H1 (cell line): Measurements from ENCODE around the gene LMX1B. TPM values are rescaled to one million over a fixed set of nuclear protein-coding genes. Genes with fewer than 3 reads are reported as not detected.

Source experiments
- CTCF ChIA-PET: fragments of 300-600 bp; sonication (Branson Sonifier 250); formaldehyde crosslinking; loops from one replicate; lab custom pipeline; 2021; ENCODE audit not compliant: partially characterized antibody; lab: Charles Lee
- POLR2A ChIA-PET: fragments of 300-600 bp; sonication (Branson Sonifier 250); formaldehyde crosslinking; loops from one replicate; lab custom pipeline; 2021; ENCODE audit warnings: inconsistent platforms; ENCODE audit not compliant: partially characterized antibody; lab: Charles Lee
- DNase-seq, 2 experiments: peaks; one replicate each; pipeline versions ENCODE4 v3.0.0 to v3.0.0-alpha.2; 2010 to 2022; ENCODE audit warnings: low spot score in 2 of 2, low read depth in 1 of 2, mixed read lengths in 1 of 2
- FAIRE-seq: peaks from 2 replicates; lab custom pipeline; 2011; peaks lifted over from hg19 to GRCh38; lab: Jason Lieb, UNC
- H2AFZ ChIP-seq: 2 replicates; pipeline ENCODE4 v1.8.1; 2012; ENCODE audit warnings: low read length, inconsistent platforms
- H2AK5ac ChIP-seq: 2 replicates; pipeline ENCODE4 v1.6.1; 2013; ENCODE audit warnings: low read depth, low read length
- H2BK120ac ChIP-seq: replicated peaks from 2 replicates; pipeline ENCODE3; 2013; ENCODE audit warnings: low read depth, low read length, inconsistent platforms
- H2BK12ac ChIP-seq: 2 replicates; pipeline ENCODE4 v1.6.1; 2013; ENCODE audit warnings: low read depth, low read length
- H2BK15ac ChIP-seq: 2 replicates; pipeline ENCODE4 v1.6.1; 2013; ENCODE audit warnings: low read length
- H2BK20ac ChIP-seq: 2 replicates; pipeline ENCODE4 v1.6.1; 2013; ENCODE audit warnings: low read length
- H2BK5ac ChIP-seq: 2 replicates; pipeline ENCODE4 v1.6.1; 2013; ENCODE audit warnings: low read depth, low read length
- H3K14ac ChIP-seq: 2 replicates; pipeline ENCODE4 v1.6.1; 2013; ENCODE audit warnings: inconsistent platforms; ENCODE audit not compliant: insufficient read length
- H3K18ac ChIP-seq: 2 replicates; pipeline ENCODE4 v1.6.1; 2013; ENCODE audit warnings: low read length; ENCODE audit errors: extremely low read depth
- H3K23ac ChIP-seq: 2 replicates; pipeline ENCODE4 v1.6.1; 2013; ENCODE audit warnings: inconsistent platforms; ENCODE audit not compliant: insufficient read length
- H3K23me2 ChIP-seq: 2 replicates; pipeline ENCODE4 v1.6.1; 2013; ENCODE audit warnings: low read depth, low read length
- H3K27ac ChIP-seq: 2 replicates; pipeline ENCODE4 v1.6.1; 2011; ENCODE audit warnings: low read depth, low read length, inconsistent platforms
- H3K27me3 ChIP-seq, 4 experiments: replicated peaks in 1 of 4; 1 replicate in 1 of 4; 2 replicates in 3 of 4; pipeline versions ENCODE4 v1.6.1 to v1.8.1; 2011 to 2013; ENCODE audit warnings: low read length in 3 of 4, mild to moderate bottlenecking in 3 of 4, inconsistent platforms in 2 of 4, mixed read lengths in 2 of 4, moderate library complexity in 1 of 4; ENCODE audit not compliant: control insufficient read depth in 3 of 4, insufficient read depth in 3 of 4; ENCODE audit errors: extremely low read depth in 1 of 4
- H3K36me3 ChIP-seq, 4 experiments: 2 replicates each; pipeline versions ENCODE4 v1.6.1 to v1.8.1; 2011 to 2013; ENCODE audit warnings: mild to moderate bottlenecking in 4 of 4, low read length in 3 of 4, moderate library complexity in 2 of 4, control low read depth in 1 of 4, inconsistent platforms in 1 of 4; ENCODE audit not compliant: insufficient read depth in 4 of 4, control insufficient read depth in 2 of 4
- H3K4ac ChIP-seq: replicated peaks from 2 replicates; pipeline ENCODE3; 2013; ENCODE audit warnings: low read length, low read depth, mixed read lengths, inconsistent platforms; ENCODE audit not compliant: insufficient read length
- H3K4me1 ChIP-seq, 4 experiments: replicated peaks in 1 of 4; 1 replicate in 1 of 4; 2 replicates in 3 of 4; pipeline versions ENCODE4 v1.6.1 to v1.8.1; 2011 to 2013; ENCODE audit warnings: low read length in 3 of 4, inconsistent platforms in 2 of 4, mixed read lengths in 1 of 4; ENCODE audit not compliant: insufficient read depth in 4 of 4, control insufficient read depth in 3 of 4
- H3K4me2 ChIP-seq, 2 experiments: 2 replicates each; pipeline versions ENCODE4 v1.6.1 to v1.8.1; 2011 to 2013; ENCODE audit warnings: low read depth in 2 of 2, low read length in 2 of 2, control low read depth in 1 of 2, inconsistent platforms in 1 of 2, mild to moderate bottlenecking in 1 of 2; ENCODE audit not compliant: insufficient read depth in 1 of 2
- H3K4me3 ChIP-seq, 4 experiments: fragments of 200-600, 300-600 bp in 1 of 4; sonication (generic), shearing (Covaris generic), sonication (Bioruptor Twin) in 1 of 4; 2 replicates each; pipeline versions ENCODE4 v1.5.1 to v1.8.1; 2011 to 2016; ENCODE audit warnings: low read length in 4 of 4, low read depth in 3 of 4, control low read depth in 2 of 4, inconsistent platforms in 2 of 4, mild to moderate bottlenecking in 2 of 4, mixed read lengths in 1 of 4, moderate library complexity in 1 of 4; ENCODE audit not compliant: insufficient read depth in 2 of 4; ENCODE audit errors: extremely low read depth in 1 of 4
- H3K56ac ChIP-seq: replicated peaks from 2 replicates; pipeline ENCODE3; 2013; ENCODE audit warnings: low read depth, mild to moderate bottlenecking, mixed read lengths, low read length, inconsistent platforms; ENCODE audit not compliant: insufficient read length
- H3K79me1 ChIP-seq: 2 replicates; pipeline ENCODE4 v1.6.1; 2013; ENCODE audit warnings: low read depth, low read length, control low read depth
- H3K79me2 ChIP-seq, 2 experiments: 2 replicates each; pipeline versions ENCODE4 v1.6.1 to v1.8.1; 2012 to 2013; ENCODE audit warnings: low read length in 2 of 2, mild to moderate bottlenecking in 2 of 2, inconsistent platforms in 1 of 2; ENCODE audit not compliant: insufficient read depth in 2 of 2, control insufficient read depth in 1 of 2
- H3K9ac ChIP-seq, 4 experiments: replicated peaks in 1 of 4; 1 replicate in 1 of 4; 2 replicates in 3 of 4; pipeline versions ENCODE4 v1.6.1 to v1.8.1; 2011 to 2013; ENCODE audit warnings: low read depth in 3 of 4, low read length in 3 of 4, control low read depth in 2 of 4, mild to moderate bottlenecking in 2 of 4, moderate library complexity in 2 of 4, inconsistent platforms in 1 of 4; ENCODE audit errors: extremely low read depth in 1 of 4
- H3K9me3 ChIP-seq, 2 experiments: 2 replicates each; pipeline versions ENCODE4 v1.6.1 to v1.8.1; 2012 to 2013; ENCODE audit warnings: mild to moderate bottlenecking in 2 of 2, moderate library complexity in 2 of 2, control low read depth in 1 of 2, inconsistent platforms in 1 of 2, low read depth in 1 of 2, low read length in 1 of 2, mixed read lengths in 1 of 2; ENCODE audit not compliant: insufficient read depth in 2 of 2
- H4K20me1 ChIP-seq, 2 experiments: replicated peaks in 1 of 2; 2 replicates each; pipeline versions ENCODE3 to v1.8.1; 2011 to 2013; ENCODE audit warnings: inconsistent platforms in 2 of 2, low read length in 2 of 2, mild to moderate bottlenecking in 1 of 2; ENCODE audit not compliant: insufficient read depth in 2 of 2, control insufficient read depth in 1 of 2
- H4K5ac ChIP-seq: 2 replicates; pipeline ENCODE4 v1.6.1; 2013; ENCODE audit warnings: low read length, low read depth, mixed read lengths, inconsistent platforms; ENCODE audit not compliant: insufficient read length
- H4K8ac ChIP-seq: 2 replicates; pipeline ENCODE4 v1.8.0; 2013; ENCODE audit warnings: mild to moderate bottlenecking, moderate library complexity, low read length, inconsistent platforms; ENCODE audit not compliant: insufficient read depth; ENCODE audit errors: extremely low read depth
- H4K91ac ChIP-seq: replicated peaks from 2 replicates; pipeline ENCODE3; 2013; ENCODE audit warnings: low read length, mixed read lengths, inconsistent platforms; ENCODE audit not compliant: insufficient read length
- CBX8 ChIP-seq: fragments of 300-800, 300-1000 bp; sonication (generic); IDR thresholded peaks from 2 replicates; pipeline ENCODE4 v1.7.1; 2016; ENCODE audit warnings: low read depth, low read length, borderline replicate concordance
- EZH2 ChIP-seq: fragments of 200-600 bp; sonication (generic); IDR thresholded peaks from 2 replicates; pipeline ENCODE4 v1.7.1; 2012; ENCODE audit warnings: low read depth, mild to moderate bottlenecking, moderate library complexity, low read length, inconsistent platforms; ENCODE audit not compliant: severe bottlenecking
- JUN ChIP-seq: IDR thresholded peaks from 2 replicates; pipeline ENCODE4 v1.6.1; 2011; ENCODE audit warnings: low read depth, mild to moderate bottlenecking, improper control_type of control experiment, low read length
- POLR2A ChIP-seq, 2 experiments: IDR thresholded peaks; 1 replicate in 1 of 2; 2 replicates in 1 of 2; pipeline ENCODE4 v1.6.1; 2011; ENCODE audit warnings: low read depth in 2 of 2, low read length in 2 of 2, mild to moderate bottlenecking in 2 of 2; ENCODE audit errors: control extremely low read depth in 1 of 2
- RNF2 ChIP-seq: fragments of 200-900, 300-1000 bp; sonication (generic); IDR thresholded peaks from 2 replicates; pipeline ENCODE4 v1.7.1; 2016; ENCODE audit warnings: borderline replicate concordance, low read depth, mild to moderate bottlenecking, antibody characterized with exemption, low read length; ENCODE audit not compliant: poor library complexity, severe bottlenecking; ENCODE audit errors: missing control alignments
- SUZ12 ChIP-seq: fragments of 200-600 bp; sonication (generic); IDR thresholded peaks from 2 replicates; pipeline ENCODE4 v1.6.1; 2012; ENCODE audit warnings: mild to moderate bottlenecking, inconsistent platforms, low read length, moderate library complexity, mixed read lengths
- TAF1 ChIP-seq: IDR thresholded peaks from 2 replicates; pipeline ENCODE4 v1.6.1; 2011; ENCODE audit warnings: mild to moderate bottlenecking, low read depth, low read length
- TAF7 ChIP-seq: optimal IDR thresholded peaks from 2 replicates; pipeline ENCODE3; 2011; ENCODE audit warnings: low read depth, mild to moderate bottlenecking, inconsistent platforms, low read length, moderate library complexity, borderline replicate concordance
- WGBS, 2 experiments: shearing (Covaris generic) in 1 of 2; methylation state at CpG; one replicate each; pipeline versions ENCODE4 v1.1.6 to v1.1.7; 2013 to 2015; ENCODE audit warnings: low lambda C conversion rate in 2 of 2, mixed read lengths in 2 of 2, inconsistent platforms in 1 of 2, low coverage in 1 of 2, missing lambda C conversion rate in 1 of 2; ENCODE audit not compliant: insufficient replicate concordance in 2 of 2, insufficient coverage in 1 of 2, insufficient read length in 1 of 2; ENCODE audit errors: extremely low coverage in 1 of 2, missing lambda C conversion rate in 1 of 2; 5-methylcytosine and 5-hydroxymethylcytosine counted together
- polyA plus RNA-seq, 7 experiments: library from polyadenylated mRNA; depleted of rRNA in 3 of 7; stranded (reverse) in 5 of 7; unstranded in 2 of 7; fragments of >200 nt in 5 of 7; fragments of 200-250 nt in 2 of 7; gene quantifications; 1 replicate in 5 of 7; 2 replicates in 1 of 7; 4 replicates in 1 of 7; pipeline versions ENCODE4 v1.2.1 to v1.2.3, GENCODE V29; 2011 to 2013; ENCODE audit warnings: missing spikeins in 2 of 7, mixed read lengths in 2 of 7
- total RNA-seq: library from RNA; stranded (reverse); fragmentation: NEBNext Ultra II Directional; extraction: Animal tissue kit (Norgen Biotek cat#: 25700); gene quantifications from 2 replicates; pipeline ENCODE4 v1.2.1, GENCODE V29; 2021
- TF ChIP-seq, protein P1 (sequence below): IDR thresholded peaks from 2 replicates; pipeline ENCODE4 v1.6.1; 2011; ENCODE audit warnings: low read depth, mild to moderate bottlenecking, low read length; ENCODE audit not compliant: insufficient read depth

LMX1B gene
- total and polyA plus RNA-seq, 2 of the 8 experiments (the other 6 are each of a cell fraction or from before 2014, with no cell fraction given), result 0.09 to 0.37 TPM

DNA sequence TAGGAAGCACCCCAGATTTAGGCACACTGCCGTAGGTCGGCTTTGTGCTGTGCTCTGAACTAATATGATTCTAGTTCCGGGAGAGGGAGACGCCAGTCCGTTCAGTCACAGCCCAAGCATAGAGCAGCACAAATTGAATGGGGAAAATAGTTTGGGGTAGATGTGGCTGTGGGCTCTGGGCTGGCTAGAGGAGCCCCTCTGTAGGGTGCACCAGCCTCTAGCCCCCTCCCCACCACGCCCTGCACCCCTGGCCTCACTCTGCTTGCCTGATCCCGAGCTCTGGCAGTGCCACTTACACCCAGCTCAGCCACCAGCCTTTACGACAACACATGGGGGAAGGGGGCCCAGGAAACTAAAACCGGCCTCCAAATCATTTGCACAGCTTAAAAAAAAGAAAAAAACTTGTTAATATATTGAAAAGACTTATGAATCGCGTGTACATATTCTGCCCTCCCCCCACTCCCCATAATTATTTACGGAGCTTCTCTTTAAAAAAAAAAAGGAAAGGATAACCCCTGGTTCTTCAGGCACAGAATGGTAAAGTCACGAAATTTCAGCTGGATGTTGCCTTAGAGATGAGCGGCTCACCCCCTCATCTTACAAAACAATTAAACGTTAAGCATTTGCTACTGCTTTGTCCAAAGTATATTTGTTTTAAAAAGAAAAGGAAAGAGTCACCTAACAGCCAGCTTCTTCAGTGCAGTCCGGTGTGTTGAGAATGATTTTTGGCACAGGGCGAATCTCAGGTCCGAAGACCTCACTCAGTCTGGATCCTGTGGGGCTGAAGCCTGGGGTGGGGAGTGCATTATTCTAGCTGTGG lies 3.5 kb downstream of the LMX1B start:
- Histone ChIP-seq H3K56ac (no peak overlapping the region), H3K27me3 (peaks cover 93 to 96% (median 95%) of the 10 kb centered on the region in 4 experiments), H3K79me1 (no peaks in the 10 kb centered on the region), H3K18ac (peak overlapping the region; percentile 71), H2BK15ac (no peak overlapping the region), H4K8ac (no peak overlapping the region), H3K14ac (no peak overlapping the region), H3K79me2 (no peaks in the 10 kb centered on the region), H3K4me1 (peaks cover 15 to 60% (median 40%) of the 10 kb centered on the region in 4 experiments), H4K20me1 (peaks cover 4 to 26% of the 10 kb centered on the region in 2 experiments), H3K4ac (peak overlapping the region; percentile 82), H3K36me3 (peaks cover 0 to 10% (median 0%) of the 10 kb centered on the region in 4 experiments; a peak in 1 of 8 replicates), H3K4me2 (peak overlapping the region; percentile 32 to 68), H3K9ac (no peak overlapping the region), H2BK20ac (peak overlapping the region; percentile 72; the same call in 1 of the 2 replicates), H2AFZ (no peak overlapping the region), H2BK12ac (peak overlapping the region; percentile 27; the same call in 1 of the 2 replicates), H3K27ac (no peak overlapping the region), H3K4me3 (no peak overlapping the region; a peak in 1 of 8 replicates), H2AK5ac (peak overlapping the region; percentile 86; the same call in 1 of the 2 replicates), H3K9me3 (no peaks in the 10 kb centered on the region), H2BK5ac (no peak overlapping the region; the same call in 1 of the 2 replicates), H4K5ac (no peak overlapping the region), H2BK120ac (peak overlapping the region; percentile 73), H3K23me2 (peaks cover 3% of the 10 kb centered on the region; the same call in 1 of the 2 replicates), H4K91ac (no peak overlapping the region), H3K23ac (no peak overlapping the region)
- WGBS, 2 experiments, result 10% methylated on average over 18 of the region's 18 CpGs; no CpG with 5 or more reads in 1 of the 2 experiments
- DNase-seq (no peak), FAIRE-seq (no peak)
- CTCF ChIA-PET, result interaction anchor here (0.6 to 2.6 kb wide), 18 partner anchors 8 to 164 kb away, joined by 3 to 26 read pairs (median 4); no protein-coding TSS in a partner anchor
- POLR2A ChIA-PET, result interaction anchor here (1.3 to 1.8 kb wide), 4 partner anchors 9 to 56 kb away, joined by 4 to 8 read pairs (median 5); no protein-coding TSS in a partner anchor
- TF ChIP-seq JUN (no peak), POLR2A (IDR thresholded peaks at IDR 0.05; ENCODE audit: control extremely low read depth in 1 of 2, low read depth in 2 of 2, low read length in 2 of 2) (no peak), SUZ12 (peak; percentile 8), EZH2 (peak; percentile 15), TAF7 (no peak), RNF2 (peak; percentile 30), CBX8 (peak; percentile 59; the same call in 1 of the 2 replicates), TAF1 (no peak)
- TF ChIP-seq, protein P1, sequence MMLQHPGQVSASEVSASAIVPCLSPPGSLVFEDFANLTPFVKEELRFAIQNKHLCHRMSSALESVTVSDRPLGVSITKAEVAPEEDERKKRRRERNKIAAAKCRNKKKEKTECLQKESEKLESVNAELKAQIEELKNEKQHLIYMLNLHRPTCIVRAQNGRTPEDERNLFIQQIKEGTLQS, result no peak
